Endothelial cell of umbilical vein (primary cell): ENCODE data around the gene ATP12A. TPM values are rescaled to one million over a fixed set of nuclear protein-coding genes. Genes with fewer than 3 reads are reported as not detected.

ENCODE experiments used
- BruUV-seq: library from RNA; stranded (reverse); fragments of 400-500 nt; replicated peaks from 2 replicates; lab custom pipeline; 2021; lab: Mats Ljungman, UMichigan
- CTCF ChIA-PET: fragments of 300-600, 350-600 bp; sonication (Branson Sonifier 250); formaldehyde crosslinking; loops from one replicate; lab custom pipeline; 2021; ENCODE audit warnings: antibody characterized with exemption, inconsistent platforms; lab: Charles Lee
- POLR2A ChIA-PET: fragments of 300-600, 350-600 bp; sonication (Branson Sonifier 250); formaldehyde crosslinking; loops from one replicate; lab custom pipeline; 2021; ENCODE audit warnings: antibody characterized with exemption, inconsistent platforms; lab: Charles Lee
- DNase-seq: peaks from one replicate; pipeline ENCODE4 v3.0.0-alpha.2; 2011; ENCODE audit warnings: low read depth, low spot score
- FAIRE-seq: peaks from 2 replicates; lab custom pipeline; 2011; peaks lifted over from hg19 to GRCh38; lab: Jason Lieb, UNC
- H2AFZ ChIP-seq: 2 replicates; pipeline ENCODE4 v1.6.0; 2012; ENCODE audit warnings: low read depth, low read length, control low read depth, inconsistent platforms
- H3K27ac ChIP-seq: 2 replicates; pipeline ENCODE4 v1.5.1; 2011; ENCODE audit warnings: low read depth, mild to moderate bottlenecking, control low read depth, low read length, moderate library complexity; ENCODE audit not compliant: insufficient read depth
- H3K27me3 ChIP-seq, 2 experiments: 2 replicates each; pipeline versions ENCODE4 v1.6.0 to v1.6.1; 2011; ENCODE audit warnings: low read length in 2 of 2, mixed read lengths in 1 of 2; ENCODE audit not compliant: control insufficient read depth in 2 of 2, insufficient read depth in 2 of 2
- H3K36me3 ChIP-seq, 2 experiments: 2 replicates in 1 of 2; 3 replicates in 1 of 2; pipeline ENCODE4 v1.5.1; 2011; ENCODE audit warnings: low read length in 2 of 2, mild to moderate bottlenecking in 1 of 2, moderate library complexity in 1 of 2; ENCODE audit not compliant: control insufficient read depth in 2 of 2, insufficient read depth in 2 of 2; ENCODE audit errors: extremely low read depth in 1 of 2
- H3K4me1 ChIP-seq: 3 replicates; pipeline ENCODE4 v1.5.1; 2011; ENCODE audit warnings: mild to moderate bottlenecking, low read length; ENCODE audit not compliant: control insufficient read depth, insufficient read depth; ENCODE audit errors: extremely low read depth
- H3K4me2 ChIP-seq: 2 replicates; pipeline ENCODE4 v1.6.1; 2011; ENCODE audit warnings: low read length, control low read depth, mixed read lengths; ENCODE audit not compliant: insufficient read depth
- H3K4me3 ChIP-seq, 3 experiments: fragments of 200-600 bp in 1 of 3; sonication (generic), shearing (Covaris generic) in 1 of 3; replicated peaks in 1 of 3; 2 replicates each; pipeline ENCODE4 v1.5.1; 2011 to 2016; ENCODE audit warnings: control low read depth in 3 of 3, low read length in 3 of 3, mild to moderate bottlenecking in 2 of 3, inconsistent platforms in 1 of 3, low read depth in 1 of 3, moderate library complexity in 1 of 3; ENCODE audit not compliant: insufficient read depth in 1 of 3
- H3K79me2 ChIP-seq: 2 replicates; pipeline ENCODE4 v1.6.0; 2012; ENCODE audit warnings: low read length, inconsistent platforms; ENCODE audit not compliant: control insufficient read depth, insufficient read depth
- H3K9ac ChIP-seq: replicated peaks from 2 replicates; pipeline ENCODE3; 2011; ENCODE audit warnings: low read length, control low read depth; ENCODE audit not compliant: insufficient read depth; ENCODE audit errors: extremely low read depth
- H3K9me1 ChIP-seq: replicated peaks from 3 replicates; pipeline ENCODE4 v1.6.0; 2011; ENCODE audit warnings: mild to moderate bottlenecking, low read length; ENCODE audit not compliant: control insufficient read depth, insufficient read depth; ENCODE audit errors: extremely low read depth
- H3K9me3 ChIP-seq: replicated peaks from 2 replicates; pipeline ENCODE4 v1.5.1; 2012; ENCODE audit warnings: low read length, inconsistent platforms; ENCODE audit not compliant: control insufficient read depth, insufficient read depth
- H4K20me1 ChIP-seq: replicated peaks from 2 replicates; pipeline ENCODE3; 2011; ENCODE audit warnings: mild to moderate bottlenecking, low read length; ENCODE audit not compliant: control insufficient read depth, insufficient read depth; ENCODE audit errors: extremely low read depth
- CTCF ChIP-seq, 2 donors: IDR thresholded peaks; 1 replicate in 1 of 2; 2 replicates in 1 of 2; pipeline ENCODE4 v1.5.1; 2011; ENCODE audit warnings: low read length in 2 of 2, mild to moderate bottlenecking in 2 of 2, moderate library complexity in 2 of 2, control low read depth in 1 of 2, inconsistent platforms in 1 of 2, low read depth in 1 of 2; ENCODE audit not compliant: insufficient read depth in 1 of 2; ENCODE audit errors: extremely low read depth in 1 of 2
- EZH2 ChIP-seq: IDR thresholded peaks from 2 replicates; pipeline ENCODE4 v1.6.1; 2012; ENCODE audit warnings: borderline replicate concordance, low read depth, mild to moderate bottlenecking, moderate library complexity, low read length, inconsistent platforms; ENCODE audit not compliant: severe bottlenecking
- FOS ChIP-seq: IDR thresholded peaks from 2 replicates; pipeline ENCODE4 v1.6.1; 2011; ENCODE audit warnings: mild to moderate bottlenecking, low read length, moderate library complexity, borderline replicate concordance; ENCODE audit not compliant: insufficient read depth
- GATA2 ChIP-seq: IDR thresholded peaks from 2 replicates; pipeline ENCODE4 v1.7.0; 2011; ENCODE audit warnings: low read depth, mild to moderate bottlenecking, moderate library complexity, mixed read lengths, low read length; ENCODE audit not compliant: insufficient read length, insufficient read depth
- JUN ChIP-seq: IDR thresholded peaks from 2 replicates; pipeline ENCODE4 v1.6.1; 2011; ENCODE audit warnings: borderline replicate concordance, low read depth; ENCODE audit not compliant: insufficient read length, insufficient read depth
- MAX ChIP-seq: IDR thresholded peaks from 2 replicates; pipeline ENCODE4 v1.6.1; 2011; ENCODE audit not compliant: insufficient read depth, insufficient read length
- MYC ChIP-seq: IDR thresholded peaks from one replicate; pipeline ENCODE4 v1.6.1; 2011; ENCODE audit warnings: mild to moderate bottlenecking, low read depth, low read length
- POLR2A ChIP-seq: IDR thresholded peaks from 2 replicates; pipeline ENCODE4 v1.6.1; 2012; ENCODE audit warnings: low read depth, mild to moderate bottlenecking, control low read depth, low read length
- POLR2AphosphoS5 ChIP-seq: IDR thresholded peaks from 2 replicates; pipeline ENCODE4 v1.6.1; 2012; ENCODE audit warnings: low read depth, mild to moderate bottlenecking, control low read depth, low read length, moderate library complexity; ENCODE audit not compliant: insufficient read depth
- dilution Hi-C: fragments of 300-500 bp; cut with MboI; formaldehyde crosslinking; loops from one replicate; pipeline ENCODE4 v1.15.0; 2019; ENCODE audit warnings: low sequenced_read_pairs; ENCODE audit not compliant: extremely low pct_ligation_motif_present
- intact Hi-C: fragments of 100-400 bp; cut with micrococcal nuclease; formaldehyde crosslinking; loops from one replicate; pipeline ENCODE4 v1.10.0; 2022
- polyA plus RNA-seq, 4 experiments: library from polyadenylated mRNA; depleted of rRNA in 3 of 4; stranded (reverse) in 3 of 4; unstranded in 1 of 4; fragments of >200 nt; gene quantifications; 2 replicates each; pipeline versions ENCODE4 v1.2.1 to v1.2.3, GENCODE V29; 2011 to 2012; ENCODE audit warnings: missing spikeins in 1 of 4
- total RNA-seq: library from RNA; stranded (reverse); gene quantifications from 2 replicates; pipeline ENCODE4 v1.2.3, GENCODE V29; 2021

The ATP12A gene
- total and polyA plus RNA-seq, 2 donors (not counting 3 experiments of a cell fraction or from before 2014, with no cell fraction given): not detected

GRCh38 chr13:24744247-24744646 is 64.0 kb downstream of the ATP12A start:
- no peak overlapping the region for H3K9ac ChIP-seq
- dilution Hi-C loops: no loop called here
- H3K79me2 ChIP-seq: no peaks in the 10 kb centered on the region
- TF ChIP-seq POLR2AphosphoS5 (no peak), GATA2 (no peak), FOS (no peak), JUN (no peak), EZH2 (no peak), MYC (no peak)
- H3K4me2 ChIP-seq: no peak overlapping the region
- intact Hi-C loops: no loop called here
- BruUV-seq: no TSS peak
- H3K27me3 ChIP-seq: peaks cover 24 to 38% of the 10 kb centered on the region in 2 experiments
- ChIA-PET CTCF (interaction anchor here (1.2 kb wide), 1 partner anchor 50 kb away, joined by 5 read pairs; no protein-coding TSS in a partner anchor), POLR2A (no interaction called here)
- FAIRE-seq: no peak
- no peak overlapping the region for H2AFZ ChIP-seq
- H3K4me3 ChIP-seq: no peak overlapping the region
- no peaks in the 10 kb centered on the region for H3K9me1 ChIP-seq
- H3K9me3 ChIP-seq: no peaks in the 10 kb centered on the region
- H3K36me3 ChIP-seq: no peaks in the 10 kb centered on the region
- H3K4me1 ChIP-seq: peaks cover 4% of the 10 kb centered on the region
- H3K27ac ChIP-seq: no peak overlapping the region
- H4K20me1 ChIP-seq: no peaks in the 10 kb centered on the region
- no peak for DNase-seq

- Histone ChIP-seq H3K9me3 (no peaks in the 10 kb centered on the region), H3K9ac (no peak overlapping the region), H4K20me1 (no peaks in the 10 kb centered on the region), H3K4me1 (peaks cover 4% of the 10 kb centered on the region), H3K36me3 (no peaks in the 10 kb centered on the region), H3K4me2 (no peak overlapping the region), H2AFZ (no peak overlapping the region), H3K27ac (no peak overlapping the region), H3K27me3 (peaks cover 24 to 42% of the 10 kb centered on the region in 2 experiments), H3K9me1 (no peaks in the 10 kb centered on the region), H3K79me2 (no peaks in the 10 kb centered on the region), H3K4me3 (no peak overlapping the region)
- CTCF ChIA-PET: no interaction called here
- DNase-seq (no peak), FAIRE-seq (no peak)
- TF ChIP-seq MAX (no peak), MYC (no peak), CTCF (IDR thresholded peaks at IDR 0.05; ENCODE audit: extremely low read depth in 1 of 2, insufficient read depth in 1 of 2, low read depth in 1 of 2, low read length in 2 of 2) (no peak), FOS (no peak), GATA2 (no peak), EZH2 (no peak), POLR2AphosphoS5 (no peak), JUN (no peak), POLR2A (no peak)
- intact Hi-C loops: no loop called here
- dilution Hi-C loops: no loop called here
- POLR2A ChIA-PET: no interaction called here
- no TSS peak for BruUV-seq
These were observed 65.3 kb downstream of the ATP12A start for GRCh38 chr13:24745516-24745860.
